GM10847 (cell line): ENCODE measurements around the gene MEIOSIN.

ENCODE experiments used
- POLR2A ChIP-seq: IDR thresholded peaks from 2 replicates; pipeline ENCODE4 v1.6.1; 2011; ENCODE audit not compliant: insufficient read length; ENCODE audit errors: extremely low read depth

The MEIOSIN gene

DNA sequence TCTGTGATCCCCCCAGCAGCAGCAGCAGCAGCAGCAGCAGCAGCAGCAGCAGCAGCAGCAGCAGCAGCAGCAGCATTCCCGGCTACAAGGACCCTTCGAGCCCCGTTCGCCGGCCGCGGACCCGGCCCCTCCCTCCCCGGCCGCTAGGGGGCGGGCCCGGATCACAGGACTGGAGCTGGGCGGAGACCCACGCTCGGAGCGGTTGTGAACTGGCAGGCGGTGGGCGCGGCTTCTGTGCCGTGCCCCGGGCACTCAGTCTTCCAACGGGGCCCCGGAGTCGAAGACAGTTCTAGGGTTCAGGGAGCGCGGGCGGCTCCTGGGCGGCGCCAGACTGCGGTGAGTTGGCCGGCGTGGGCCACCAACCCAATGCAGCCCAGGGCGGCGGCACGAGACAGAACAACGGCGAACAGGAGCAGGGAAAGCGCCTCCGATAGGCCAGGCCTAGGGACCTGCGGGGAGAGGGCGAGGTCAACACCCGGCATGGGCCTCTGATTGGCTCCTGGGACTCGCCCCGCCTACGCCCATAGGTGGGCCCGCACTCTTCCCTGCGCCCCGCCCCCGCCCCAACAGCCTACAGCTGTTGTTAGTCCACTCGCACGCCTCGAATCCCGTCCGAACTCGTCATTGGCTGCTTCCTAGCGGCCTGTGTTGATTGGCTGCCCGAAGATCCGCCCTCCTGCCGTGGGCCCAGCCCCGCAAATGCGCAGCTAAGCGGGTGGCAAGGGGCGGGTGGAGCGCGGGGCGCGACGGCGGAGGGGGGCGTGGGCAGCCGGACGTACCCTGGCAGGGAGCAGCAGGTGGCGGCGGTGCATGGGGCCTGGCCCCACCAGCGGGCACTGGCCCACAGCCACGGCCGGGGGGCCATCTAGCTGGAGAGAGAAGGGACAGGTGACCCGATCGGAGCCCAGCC lies 37.2 kb downstream of the MEIOSIN start:
- TF ChIP-seq POLR2A, result no peak

DNA sequence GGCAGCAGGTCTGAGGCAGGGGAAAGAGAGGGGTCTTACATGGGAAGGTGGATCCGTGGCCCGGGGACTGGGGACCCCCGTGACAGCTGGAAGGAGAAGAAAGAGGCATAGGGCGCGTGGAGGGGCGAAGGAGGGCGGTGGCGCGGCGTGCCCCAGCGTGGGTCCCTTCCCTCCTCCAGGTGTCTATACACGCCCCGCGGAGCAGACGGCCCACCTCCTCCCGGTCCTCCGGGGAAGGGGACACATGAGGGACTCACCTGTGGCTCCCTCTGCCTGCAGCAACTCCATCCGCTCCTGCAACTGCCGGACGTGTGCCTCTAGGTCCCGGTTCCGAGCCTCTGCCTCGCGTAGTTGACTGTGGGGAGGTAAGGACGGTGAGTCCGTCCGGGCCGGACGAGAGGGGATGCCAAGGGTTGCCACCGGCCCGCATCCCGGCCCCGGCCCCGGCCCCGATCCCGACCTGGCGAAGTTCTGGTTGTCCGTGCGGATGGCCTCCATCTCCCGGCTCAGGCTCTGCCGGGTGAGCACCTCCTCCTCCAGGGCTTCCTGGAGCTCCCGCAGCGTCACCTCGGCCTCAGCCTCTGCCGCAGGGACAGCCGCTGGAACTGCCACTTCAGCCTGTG lies 38.2 kb downstream of the MEIOSIN start:
- TF ChIP-seq POLR2A, result no peak

DNA sequence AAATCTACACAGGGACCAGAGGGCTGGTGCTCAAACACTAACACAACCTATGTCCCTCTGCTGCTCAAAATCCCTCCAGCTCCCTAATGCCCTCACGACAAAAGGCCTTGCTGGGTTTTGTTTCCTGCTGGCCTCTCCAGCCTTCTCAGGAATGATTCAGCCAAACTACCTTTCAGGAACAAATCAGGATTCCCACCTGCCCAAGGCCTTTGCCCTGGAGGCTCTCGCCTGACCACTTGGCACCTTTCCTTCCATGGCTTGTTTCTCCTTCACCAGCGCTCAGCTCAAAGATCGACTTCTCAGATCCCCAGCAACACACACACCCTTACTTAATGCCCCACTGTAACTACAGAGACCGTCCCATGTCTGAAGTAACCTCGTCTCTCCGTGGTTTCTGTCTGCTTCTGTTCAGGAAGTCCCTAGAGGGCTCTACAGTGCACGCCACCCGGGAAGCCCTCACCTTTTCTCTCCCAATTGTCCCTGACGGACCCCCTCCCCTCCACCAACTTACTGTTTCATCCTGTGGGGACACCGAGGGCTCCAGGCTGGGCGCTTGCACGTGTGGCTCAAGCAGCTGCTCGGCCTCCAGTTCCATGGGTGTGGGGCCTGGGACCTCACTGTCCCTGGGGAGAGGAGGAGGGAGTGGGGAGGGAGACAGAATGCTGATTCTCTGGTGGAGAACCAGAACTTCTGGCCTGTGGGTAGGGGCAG lies 39.0 kb downstream of the MEIOSIN start:
- no peak for TF ChIP-seq POLR2A

DNA sequence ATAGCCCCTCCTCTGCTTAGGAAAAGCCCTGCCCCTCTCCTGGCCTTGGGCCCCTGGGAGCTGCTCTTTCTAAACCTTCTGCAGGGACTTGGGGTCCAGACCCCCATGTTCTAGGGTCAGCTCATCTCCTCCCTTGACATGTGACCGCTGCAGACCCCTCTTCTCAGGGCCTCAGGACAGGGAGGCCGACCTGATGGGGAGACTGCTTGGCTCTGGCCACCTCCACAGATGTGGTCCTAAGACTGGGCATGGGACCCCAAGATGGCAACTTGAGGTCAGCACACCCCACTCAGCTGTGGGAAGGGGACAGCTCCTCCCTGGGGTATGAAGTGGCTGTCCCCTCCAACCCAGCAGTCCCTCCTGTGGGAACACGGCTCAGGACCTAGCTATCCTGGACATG lies 39.7 kb downstream of the MEIOSIN start:
- TF ChIP-seq POLR2A, result no peak

DNA sequence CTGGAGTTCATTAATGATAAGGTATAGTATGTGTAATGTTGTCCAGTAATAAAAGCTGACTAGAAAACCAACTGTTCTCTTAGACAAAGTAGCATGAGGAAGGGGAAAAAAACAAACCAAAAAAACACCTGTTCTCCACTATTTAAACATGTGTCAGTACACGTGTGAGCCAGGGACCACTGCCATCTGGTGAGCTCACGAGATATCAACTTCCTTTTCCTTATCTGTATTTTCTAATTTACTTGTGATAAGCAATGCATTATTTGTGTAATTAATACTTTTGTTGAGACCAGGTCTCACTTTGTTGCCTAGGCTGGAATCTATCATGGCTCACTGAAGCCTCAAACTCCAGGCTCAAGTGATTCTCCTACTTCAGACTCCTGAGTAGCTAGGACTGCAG lies 40.1 kb downstream of the MEIOSIN start:
- TF ChIP-seq POLR2A, result no peak

DNA sequence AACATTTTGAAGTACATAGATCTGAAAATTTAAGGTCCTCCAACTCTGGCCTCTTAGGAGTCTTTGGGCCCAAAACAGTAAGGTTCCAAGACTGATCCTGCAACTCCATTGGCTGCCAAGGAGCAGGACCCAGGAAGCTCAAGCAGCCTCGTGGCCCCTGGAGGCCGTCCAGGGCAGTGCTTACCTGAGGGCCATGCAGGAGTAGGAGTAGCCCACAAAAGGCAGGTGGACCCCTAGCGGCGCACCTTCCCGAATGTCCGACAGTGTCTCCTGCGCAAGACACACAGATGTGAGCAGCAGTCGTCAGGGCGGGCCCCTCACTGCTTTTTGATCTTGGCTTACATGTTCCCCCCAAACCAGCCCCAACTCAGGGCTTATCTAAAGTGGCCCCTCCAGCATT lies 41.5 kb downstream of the MEIOSIN start:
- TF ChIP-seq POLR2A, result no peak

DNA sequence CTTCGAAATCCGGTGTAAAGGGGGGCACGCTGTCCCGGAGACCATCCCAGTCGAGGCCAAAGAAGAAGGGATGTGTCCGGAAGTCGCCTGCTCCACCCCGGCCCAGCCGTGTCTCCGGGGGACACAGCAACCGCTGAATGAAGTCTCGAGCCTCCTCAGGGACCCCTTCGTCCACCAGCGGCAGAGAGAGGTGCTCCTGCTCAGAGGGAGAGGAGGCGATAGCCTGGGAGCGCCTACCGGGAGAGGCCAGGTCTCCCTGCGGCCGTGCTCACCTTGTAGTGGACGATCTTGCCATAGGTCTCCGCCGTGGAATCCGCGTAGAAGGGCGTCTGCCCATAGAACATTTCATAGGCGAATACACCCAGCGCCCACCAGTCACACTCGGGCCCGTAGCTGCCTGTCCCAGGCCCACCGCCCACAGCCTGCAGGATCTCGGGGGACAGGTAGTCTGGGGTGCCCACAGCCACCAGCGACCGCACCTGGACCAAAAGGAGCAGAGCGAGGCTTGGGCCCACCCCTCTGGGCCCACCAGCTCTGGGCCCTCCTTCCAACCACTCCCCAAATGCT lies 44.2 kb downstream of the MEIOSIN start:
- TF ChIP-seq POLR2A, result no peak

DNA sequence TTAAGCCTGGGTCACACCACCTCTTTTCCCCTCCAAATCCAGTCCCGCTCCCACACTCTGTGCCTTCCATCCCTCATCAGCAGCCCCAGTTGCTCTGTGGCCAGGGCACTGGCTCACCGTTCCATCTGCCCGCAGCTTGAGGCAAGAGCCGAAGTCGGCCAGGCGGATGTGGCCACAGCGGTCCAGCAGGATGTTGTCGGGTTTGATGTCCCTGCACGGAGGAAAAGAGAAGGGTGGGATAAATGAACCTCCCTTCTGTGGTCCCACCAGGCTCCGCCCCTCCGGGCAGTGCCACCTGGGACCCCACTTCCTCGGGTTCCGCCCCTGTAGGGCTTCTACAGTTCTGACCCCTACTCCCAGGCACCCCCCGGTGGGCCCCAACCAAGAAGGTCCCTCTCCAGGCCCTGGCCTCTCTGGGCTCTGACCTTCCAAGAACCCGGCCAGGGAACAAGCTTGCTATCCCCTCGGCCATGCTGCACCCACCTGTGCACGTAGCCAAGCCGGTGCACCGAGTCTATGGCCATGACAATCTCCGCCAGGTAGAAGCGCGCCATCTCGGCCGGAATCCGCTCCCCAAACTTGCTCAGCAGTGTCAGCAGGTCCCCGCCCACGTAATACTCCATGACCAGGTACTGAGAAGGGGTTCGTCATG lies 44.9 kb downstream of the MEIOSIN start:
- no peak for TF ChIP-seq POLR2A

DNA sequence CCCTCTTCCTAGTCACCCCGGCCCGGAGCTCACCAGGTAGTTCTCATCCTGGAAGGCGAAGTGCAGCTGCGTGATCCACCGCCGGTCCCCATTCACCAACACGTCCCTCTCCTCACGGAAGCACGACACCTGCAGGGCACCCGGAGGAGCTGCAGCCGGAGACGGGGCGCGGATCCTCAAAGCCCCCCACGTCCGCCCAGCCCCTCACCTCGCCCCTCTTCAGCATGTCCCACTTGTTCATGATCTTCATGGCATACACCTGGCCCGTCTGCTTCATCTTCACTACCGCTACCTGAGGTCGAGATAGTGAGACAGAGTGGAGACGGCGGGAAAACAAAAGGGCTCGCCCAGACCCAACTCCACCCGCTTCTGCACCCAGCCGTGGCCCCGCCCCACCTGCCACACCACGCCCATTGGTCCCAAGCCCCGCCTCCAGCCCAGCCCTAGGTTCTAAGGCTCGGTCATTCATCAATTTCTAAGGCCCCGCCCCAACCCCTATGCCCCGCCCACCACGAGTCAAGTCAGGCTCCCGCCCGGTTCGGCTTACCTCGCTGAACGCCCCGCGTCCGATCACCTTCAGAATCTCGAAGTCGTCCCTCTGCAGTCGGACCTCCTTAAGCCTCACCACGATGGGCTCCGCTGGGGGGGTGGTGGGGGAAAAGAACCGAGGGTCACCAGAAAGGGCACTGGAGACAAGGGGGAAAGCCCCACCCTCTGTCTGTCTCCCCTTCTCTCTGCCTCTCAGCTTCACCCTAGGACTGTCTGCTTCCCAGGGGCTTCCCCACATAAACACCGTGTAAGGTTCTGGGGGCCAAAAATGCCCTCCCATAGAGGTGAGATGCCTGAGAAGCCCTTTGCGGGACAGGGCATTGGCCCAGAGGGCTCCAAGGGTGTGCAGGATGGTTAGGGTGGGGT lies 46.2 kb downstream of the MEIOSIN start:
- TF ChIP-seq POLR2A, result no peak

DNA sequence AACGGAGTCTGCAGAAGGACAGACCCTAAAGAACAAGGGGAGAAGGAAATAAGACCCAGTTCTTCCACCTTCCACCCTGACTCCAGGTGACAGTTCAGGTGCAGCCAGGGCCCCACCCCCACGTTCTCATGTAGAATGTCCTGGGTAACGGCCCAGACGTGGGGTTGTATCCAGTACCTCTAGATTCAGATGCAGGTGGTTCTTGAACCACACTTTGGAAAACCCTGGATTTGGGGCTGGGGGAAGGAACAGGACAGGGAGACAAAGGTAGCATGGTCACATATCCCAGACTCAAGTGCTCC lies 46.9 kb downstream of the MEIOSIN start:
- TF ChIP-seq POLR2A, result no peak

DNA sequence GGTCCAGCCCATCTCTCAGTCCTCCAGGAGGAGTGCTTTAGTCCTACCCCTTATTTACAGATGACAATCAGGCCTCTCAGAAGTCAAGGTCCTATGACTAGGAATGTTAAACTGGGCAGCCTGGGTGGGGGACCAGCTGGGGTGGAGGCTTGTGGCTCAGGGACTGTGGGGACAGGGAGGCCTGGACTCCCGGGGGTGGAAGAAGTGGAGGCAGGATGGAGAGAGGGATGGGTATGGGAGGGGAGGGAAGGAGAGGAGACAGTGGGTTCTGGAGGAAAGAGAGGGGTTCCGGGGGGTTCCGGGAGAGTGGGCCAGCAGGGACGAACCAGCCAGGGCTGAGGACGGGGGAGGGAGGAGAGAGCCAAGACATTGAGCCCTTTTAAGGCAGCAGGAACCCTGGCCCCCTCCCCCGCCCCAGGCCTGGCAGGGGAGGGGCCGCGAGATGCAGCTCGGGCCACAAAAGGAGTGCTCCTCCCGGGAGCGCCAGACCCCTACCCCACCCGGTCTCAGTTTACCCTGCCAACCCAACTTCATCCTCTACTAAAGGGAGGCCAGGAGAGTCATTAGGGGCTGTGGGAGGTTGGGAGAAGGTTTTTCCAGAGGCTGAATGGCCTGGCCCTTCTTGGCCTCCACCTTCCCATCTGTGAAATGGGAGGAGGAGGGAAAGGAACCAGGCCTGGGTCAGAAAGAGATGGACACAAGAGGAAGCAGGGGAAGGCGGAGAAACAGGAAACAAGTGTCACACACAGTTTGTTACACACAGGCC lies 47.4 kb downstream of the MEIOSIN start:
- TF ChIP-seq POLR2A, result no peak

DNA sequence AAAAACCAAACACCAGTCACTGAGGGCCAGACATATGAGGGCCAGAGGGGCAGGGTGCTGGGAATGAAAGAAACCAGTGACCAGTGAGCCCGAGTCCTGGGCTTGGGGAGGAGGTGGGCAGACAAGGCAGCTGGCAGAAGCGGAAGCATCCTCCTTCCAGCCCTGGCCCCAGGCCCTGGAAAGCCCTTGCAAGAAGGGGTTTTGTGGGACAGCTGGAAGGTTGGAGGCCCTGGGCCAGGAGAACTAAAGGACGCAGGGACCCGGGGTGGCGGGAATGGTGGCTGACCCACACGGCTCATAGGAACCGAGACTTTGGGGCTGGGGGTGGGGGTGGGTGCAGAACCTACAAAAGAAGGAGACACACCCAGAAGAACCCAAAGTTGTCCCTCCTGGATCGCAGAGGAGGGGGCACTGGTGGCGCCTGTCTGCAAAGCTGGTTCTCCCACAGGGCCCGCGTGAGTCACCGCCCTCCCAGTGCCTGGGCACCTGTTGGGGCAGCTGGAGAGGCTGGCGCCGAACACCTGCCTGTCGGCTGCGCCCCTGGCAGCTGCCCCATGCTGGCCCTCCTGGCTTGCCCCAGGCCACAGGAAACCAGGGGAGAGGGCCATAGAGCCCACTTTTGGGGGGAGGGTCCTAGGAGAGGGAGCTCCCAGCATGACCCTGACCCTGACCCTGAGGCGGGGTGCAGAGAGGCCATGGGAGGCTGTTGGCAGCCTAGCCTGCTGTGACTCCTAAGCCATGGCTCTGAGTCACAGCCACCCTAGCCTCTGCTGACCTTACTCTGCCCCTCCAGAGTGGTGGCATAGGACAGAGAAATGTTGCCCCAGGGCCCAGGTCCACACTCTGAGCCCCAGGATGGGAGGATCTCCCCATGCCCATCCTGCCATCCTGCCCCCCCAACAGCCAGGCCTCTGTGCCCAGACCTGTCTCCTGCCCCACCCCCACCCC lies 48.2 kb downstream of the MEIOSIN start:
- no peak for TF ChIP-seq POLR2A
